KOPT-K1 (cell line): ENCODE measurements around the gene KRT83.
"Not testable (repeated sequence)": the region's sequence is repeated elsewhere in the genome, so short reads cannot be mapped to it uniquely, and the experiment has no call there.

Source experiments
- H3K27ac ChIP-seq: fragments of 200-600 bp; sonication (generic); 2 replicates; pipeline ENCODE4 v1.5.1; 2016; ENCODE audit warnings: antibody characterized with exemption, mild to moderate bottlenecking, low read depth, low read length; ENCODE audit not compliant: poor library complexity, severe bottlenecking
- H3K36me3 ChIP-seq: fragments of 200-600 bp; sonication (generic); 2 replicates; pipeline ENCODE4 v1.5.1; 2017; ENCODE audit warnings: antibody characterized with exemption, mild to moderate bottlenecking, low read length, moderate library complexity; ENCODE audit not compliant: insufficient read depth
- H3K9me3 ChIP-seq: fragments of 200-600 bp; sonication (generic); 2 replicates; pipeline ENCODE4 v1.5.1; 2017; ENCODE audit warnings: antibody characterized with exemption, low read length, mild to moderate bottlenecking; ENCODE audit not compliant: insufficient read depth, poor library complexity, severe bottlenecking

KRT83 gene

DNA sequence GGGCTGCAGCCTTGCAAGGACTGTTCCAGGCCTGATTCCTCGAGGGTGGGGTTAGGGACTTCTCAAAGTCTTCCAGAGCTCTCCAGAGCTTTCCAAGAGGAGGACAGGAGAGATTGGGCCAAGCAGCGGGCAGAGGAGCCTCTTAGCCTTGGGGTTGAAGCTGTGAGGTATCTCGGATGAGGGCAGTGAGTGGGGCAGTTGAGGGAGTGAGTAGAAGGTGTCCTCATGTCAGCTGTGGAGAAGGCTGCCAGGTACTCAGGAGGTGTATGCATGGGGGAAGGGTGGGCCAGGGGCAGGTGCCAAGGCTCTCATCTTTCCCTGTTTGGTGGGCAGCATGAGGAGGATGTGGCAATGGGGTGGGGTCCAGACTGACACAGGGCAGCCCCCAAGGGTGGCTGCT lies 7.7 kb downstream of the KRT83 start:
- H3K27ac ChIP-seq: no peak overlapping the region
- H3K9me3 ChIP-seq: no peaks in the 10 kb centered on the region
- no peaks in the 10 kb centered on the region for H3K36me3 ChIP-seq

DNA sequence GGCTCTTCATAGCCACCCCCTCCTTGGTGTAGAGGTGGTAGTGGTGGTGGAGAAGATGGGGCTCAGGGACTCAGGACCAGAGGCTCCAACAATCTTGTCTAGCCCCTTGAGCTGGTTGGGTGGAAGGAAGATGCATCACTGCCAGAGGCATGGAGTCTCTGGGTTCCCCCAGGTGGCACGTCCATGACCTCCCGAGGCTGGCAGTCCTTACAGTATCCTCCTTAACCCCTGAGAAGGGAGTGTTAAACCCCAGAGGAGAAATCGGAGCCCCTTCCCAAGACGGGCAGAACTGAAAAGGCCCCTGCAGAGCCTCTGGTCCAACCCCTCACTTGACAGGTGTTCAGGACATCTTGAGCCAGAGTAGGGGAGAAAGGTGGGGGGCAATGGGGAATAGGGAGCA lies 9.1 kb downstream of the KRT83 start:
- no peaks in the 10 kb centered on the region for H3K36me3 ChIP-seq
- no peak overlapping the region for H3K27ac ChIP-seq
- H3K9me3 ChIP-seq: no peaks in the 10 kb centered on the region

DNA sequence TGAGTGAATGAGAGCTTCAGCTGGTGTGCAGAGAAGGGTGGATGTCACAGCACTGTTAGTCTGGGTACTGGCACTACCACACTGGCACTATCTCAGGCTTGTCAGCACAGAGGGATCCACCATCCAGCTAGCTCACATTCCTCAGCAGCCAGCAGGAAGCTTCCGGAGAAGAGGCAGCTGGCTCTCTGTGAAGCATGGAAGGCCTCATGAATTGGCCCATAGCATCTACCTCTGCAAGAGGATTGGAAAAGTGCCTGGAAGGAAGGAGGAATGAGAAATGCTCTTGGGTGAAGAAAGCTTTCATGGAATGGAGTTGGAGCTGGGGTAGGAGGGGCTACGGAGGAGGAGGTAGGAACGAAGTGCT lies 9.9 kb downstream of the KRT83 start:
- no peaks in the 10 kb centered on the region for H3K9me3 ChIP-seq
- H3K27ac ChIP-seq: no peak overlapping the region
- no peaks in the 10 kb centered on the region for H3K36me3 ChIP-seq

DNA sequence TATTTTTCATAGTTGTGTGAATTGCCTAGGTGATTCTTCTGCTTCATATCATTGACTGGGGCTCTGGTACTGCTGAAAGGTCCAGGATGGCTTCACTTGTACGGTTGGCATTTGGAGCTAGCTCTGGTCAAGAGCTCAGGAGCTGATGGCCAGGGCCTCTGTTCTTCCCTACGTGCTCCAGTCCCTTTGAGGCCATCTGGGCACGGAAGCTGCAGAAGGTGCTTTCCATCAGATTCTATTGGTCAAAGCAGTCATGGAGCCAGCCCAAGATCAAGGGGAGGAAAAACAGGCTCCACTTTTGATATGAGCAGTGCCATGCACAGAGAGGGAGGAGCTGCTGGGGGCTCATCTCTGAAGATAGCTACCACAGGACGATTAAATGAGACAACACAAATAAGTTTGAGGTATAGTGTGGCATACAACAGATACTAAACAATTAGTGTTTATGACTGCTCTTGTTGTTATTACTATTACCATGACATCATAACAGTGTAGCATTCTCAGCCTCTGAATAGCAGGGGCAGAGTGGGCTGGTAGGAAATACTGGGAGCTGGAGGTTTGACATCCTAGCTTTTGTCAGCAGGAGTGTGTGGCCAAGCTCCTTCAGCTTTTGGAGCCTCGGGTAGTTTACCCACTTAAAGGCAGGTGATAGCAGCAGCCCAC lies 10.4 kb downstream of the KRT83 start:
- no peaks in the 10 kb centered on the region for H3K36me3 ChIP-seq
- no peaks in the 10 kb centered on the region for H3K9me3 ChIP-seq
- H3K27ac ChIP-seq: no peak overlapping the region

DNA sequence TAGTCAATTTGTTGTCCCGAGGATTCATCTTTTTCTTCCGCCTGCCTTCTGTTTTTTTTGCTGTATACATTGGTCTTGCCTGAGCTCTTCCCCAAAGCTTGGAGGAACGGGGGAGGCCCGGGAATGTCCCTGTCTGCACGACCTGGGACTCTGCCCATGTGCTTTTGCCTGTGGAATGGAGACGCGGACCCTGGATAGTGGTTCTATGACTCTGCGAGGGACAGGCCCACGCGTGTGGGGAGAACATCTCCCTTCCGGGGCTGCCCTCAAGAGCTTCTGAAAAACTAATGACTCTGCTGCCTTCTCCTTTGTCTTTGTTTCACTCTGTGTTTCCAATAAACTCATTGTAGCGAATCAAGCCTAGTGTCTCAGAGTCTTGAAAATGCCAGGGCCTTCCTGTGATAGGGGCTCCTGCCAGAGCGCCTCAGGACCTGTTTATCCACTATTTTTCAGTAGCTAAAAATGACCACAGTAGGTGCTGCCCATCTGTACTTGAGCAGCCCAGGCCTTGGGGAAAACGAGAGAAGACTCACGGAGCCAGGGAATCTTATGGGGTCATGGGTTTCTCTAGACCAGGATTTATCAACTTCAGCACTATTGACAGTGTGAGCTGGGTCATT lies 12.3 kb downstream of the KRT83 start:
- no peak overlapping the region for H3K27ac ChIP-seq
- no peaks in the 10 kb centered on the region for H3K36me3 ChIP-seq
- H3K9me3 ChIP-seq: no peaks in the 10 kb centered on the region

DNA sequence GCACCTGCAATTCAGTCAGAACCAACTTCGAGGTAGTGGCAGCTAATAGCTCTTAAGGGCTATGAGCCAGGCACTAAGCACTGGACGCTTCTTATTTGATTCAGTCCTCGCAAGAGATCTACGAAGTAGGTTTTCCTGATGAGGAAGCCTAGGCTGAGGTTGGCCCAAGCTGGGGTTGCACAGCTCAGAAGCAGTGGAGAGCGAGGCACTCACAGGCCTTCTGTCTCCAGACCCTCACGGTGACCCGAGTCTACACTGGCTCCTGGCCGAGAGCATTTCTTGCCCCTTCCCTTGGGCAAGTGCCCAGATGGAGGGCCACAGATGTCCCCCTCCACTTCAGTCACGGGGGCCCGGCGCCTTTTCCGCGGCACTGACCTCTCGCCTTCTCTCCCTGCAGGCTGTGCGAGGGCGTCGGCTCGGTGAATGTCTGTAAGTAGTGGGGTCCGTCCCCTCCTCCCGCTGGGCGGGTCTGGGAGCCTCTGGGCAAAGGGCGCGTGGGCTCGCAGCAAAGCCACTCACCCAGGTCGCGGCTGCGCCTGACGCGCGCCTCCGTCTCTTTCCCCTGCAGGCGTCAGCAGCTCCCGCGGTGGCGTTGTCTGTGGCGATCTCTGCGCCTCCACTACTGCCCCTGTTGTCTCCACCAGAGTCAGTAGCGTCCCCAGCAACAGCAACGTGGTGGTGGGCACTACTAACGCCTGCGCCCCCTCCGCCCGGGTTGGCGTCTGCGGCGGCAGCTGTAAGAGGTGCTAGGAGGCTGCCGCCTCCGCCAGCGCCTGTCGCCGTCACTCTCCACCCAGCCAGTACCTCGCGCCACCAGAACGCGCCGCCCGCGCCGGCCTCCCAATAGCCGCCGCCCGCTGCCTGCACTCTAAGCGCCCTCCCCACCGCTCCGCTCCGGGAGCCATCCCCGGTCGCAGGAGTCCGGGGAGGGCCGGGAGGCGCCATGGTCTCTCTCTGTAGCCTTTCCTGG lies 13.1 kb downstream of the KRT83 start:
- Histone ChIP-seq H3K9me3 (no peaks in the 10 kb centered on the region), H3K36me3 (no peaks in the 10 kb centered on the region), H3K27ac (no peak overlapping the region)

DNA sequence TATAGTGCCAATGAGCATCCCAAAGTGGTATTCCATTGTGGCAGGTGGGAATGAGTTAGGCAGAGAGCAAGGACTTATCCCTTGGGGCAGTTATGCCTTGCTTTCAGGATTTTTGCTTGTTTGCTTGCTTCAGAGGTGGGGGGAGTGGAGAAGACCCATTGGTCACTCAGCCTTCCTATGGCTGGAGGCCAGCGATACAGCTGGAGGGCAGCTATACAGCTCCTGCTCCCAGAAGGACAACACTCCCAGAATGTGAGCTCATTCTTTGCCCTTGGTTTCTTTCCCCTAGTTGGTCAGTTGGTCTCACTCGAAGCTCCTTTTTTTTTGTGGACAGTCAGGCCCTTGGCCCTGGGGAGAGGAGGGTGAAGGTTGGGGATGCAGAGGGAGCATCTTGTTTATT lies 14.5 kb downstream of the KRT83 start:
- Histone ChIP-seq H3K27ac (no peak overlapping the region), H3K9me3 (no peaks in the 10 kb centered on the region), H3K36me3 (no peaks in the 10 kb centered on the region)

DNA sequence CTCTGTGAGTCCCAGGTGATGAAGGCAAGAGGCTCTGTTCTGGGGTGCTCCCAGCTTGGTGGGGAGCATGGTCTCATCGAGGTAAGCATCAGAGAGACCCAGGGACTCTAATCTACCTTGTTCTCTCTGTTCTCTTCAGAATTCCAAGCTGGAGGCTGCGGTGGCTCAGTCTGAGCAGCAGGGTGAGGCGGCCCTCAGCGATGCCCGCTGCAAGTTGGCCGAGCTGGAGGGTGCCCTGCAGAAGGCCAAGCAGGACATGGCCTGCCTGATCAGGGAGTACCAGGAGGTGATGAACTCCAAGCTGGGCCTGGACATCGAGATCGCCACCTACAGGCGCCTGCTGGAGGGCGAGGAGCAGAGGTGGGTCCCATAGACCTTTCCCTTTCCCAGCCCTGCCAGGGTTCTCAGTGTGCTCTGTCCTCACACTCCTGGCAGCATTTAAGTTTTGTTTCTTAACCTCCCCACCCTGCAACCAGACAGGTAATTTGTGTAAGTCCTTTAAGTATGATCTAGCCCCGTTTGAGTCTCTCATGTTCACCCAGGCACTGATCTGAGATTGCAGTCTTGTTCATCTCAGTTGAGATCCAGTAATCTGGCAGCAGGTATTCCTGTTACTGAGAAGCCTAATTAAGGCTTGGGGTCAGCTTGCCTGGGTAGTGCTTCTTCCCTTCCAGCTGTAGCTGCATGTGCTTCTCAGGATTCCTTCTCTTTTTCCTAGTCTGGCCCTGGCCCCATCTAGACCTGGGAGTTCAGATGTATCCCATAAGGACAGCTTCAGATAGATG lies 15.1 kb downstream of the KRT83 start:
- H3K36me3 ChIP-seq: no peaks in the 10 kb centered on the region
- H3K27ac ChIP-seq: no peak overlapping the region

DNA sequence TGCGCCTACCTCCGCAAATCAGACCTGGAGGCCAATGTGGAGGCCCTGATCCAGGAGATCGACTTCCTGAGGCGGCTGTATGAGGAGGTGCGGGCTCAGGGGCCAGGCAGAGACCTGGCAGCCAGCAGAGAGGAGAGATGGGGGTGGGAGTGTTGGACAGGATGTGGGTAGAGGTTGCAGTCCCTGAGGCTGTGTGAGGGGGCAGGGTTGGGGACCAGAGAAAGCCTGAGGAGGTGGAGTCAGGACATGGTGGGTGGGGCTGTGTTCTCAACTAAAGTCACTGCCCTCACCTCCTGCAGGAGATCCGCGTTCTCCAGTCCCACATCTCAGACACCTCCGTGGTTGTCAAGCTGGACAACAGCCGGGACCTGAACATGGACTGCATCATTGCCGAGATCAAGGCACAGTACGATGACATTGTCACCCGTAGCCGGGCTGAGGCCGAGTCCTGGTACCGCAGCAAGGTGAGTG lies 16.2 kb downstream of the KRT83 start:
- not testable (repeated sequence) for H3K9me3 ChIP-seq, H3K36me3 ChIP-seq, H3K27ac ChIP-seq

More for the DNA sequence above, 15.1 kb downstream of the KRT83 start:
- H3K9me3 ChIP-seq: no peaks in the 10 kb centered on the region

DNA sequence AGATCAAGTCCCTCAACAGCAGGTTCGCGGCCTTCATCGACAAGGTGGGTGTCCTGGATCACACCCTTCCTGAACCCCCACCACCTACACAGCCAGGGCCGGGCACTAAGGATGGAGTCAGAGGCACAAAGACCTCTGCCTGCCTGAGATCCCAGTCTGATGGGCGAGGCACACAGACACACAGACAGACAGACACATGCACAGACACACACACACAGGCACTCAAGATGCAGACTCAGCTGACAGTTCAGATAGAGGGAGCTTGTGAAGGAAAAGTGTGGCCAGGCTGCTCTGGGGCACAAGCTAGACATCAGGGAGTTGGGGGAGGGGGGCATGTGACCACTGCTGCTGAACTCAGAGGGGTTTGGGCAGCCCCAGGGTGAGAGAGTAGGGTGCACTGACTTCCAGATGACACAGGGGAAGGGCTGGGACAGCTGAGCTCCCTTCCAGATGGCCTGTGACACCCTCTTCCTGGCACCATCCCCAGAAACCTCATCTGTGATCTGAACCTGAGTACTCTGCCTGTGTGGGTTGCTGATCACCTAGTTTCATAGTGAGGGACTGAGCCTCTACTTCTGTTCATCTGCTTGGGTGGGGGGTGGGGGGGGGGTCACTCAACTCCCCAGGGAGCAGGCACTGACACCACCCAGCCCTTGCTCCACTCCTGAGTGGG lies 18.8 kb downstream of the KRT83 start:
- H3K9me3 ChIP-seq, H3K27ac ChIP-seq, H3K36me3 ChIP-seq: not testable (repeated sequence)

DNA sequence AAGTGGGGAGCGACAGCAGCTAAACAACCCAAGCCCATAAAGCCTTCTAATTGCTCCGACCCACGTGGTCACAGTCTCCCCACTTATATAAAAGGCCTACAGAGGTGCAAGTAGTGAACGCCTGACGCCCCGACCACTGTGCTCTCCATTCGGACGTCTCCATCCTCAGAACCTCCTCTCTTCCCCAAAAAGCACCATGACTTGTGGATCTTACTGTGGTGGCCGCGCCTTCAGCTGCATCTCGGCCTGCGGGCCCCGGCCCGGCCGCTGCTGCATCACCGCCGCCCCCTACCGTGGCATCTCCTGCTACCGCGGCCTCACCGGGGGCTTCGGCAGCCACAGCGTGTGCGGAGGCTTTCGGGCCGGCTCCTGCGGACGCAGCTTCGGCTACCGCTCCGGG lies 19.5 kb downstream of the KRT83 start:
- not testable (repeated sequence) for H3K27ac ChIP-seq, H3K36me3 ChIP-seq, H3K9me3 ChIP-seq

DNA sequence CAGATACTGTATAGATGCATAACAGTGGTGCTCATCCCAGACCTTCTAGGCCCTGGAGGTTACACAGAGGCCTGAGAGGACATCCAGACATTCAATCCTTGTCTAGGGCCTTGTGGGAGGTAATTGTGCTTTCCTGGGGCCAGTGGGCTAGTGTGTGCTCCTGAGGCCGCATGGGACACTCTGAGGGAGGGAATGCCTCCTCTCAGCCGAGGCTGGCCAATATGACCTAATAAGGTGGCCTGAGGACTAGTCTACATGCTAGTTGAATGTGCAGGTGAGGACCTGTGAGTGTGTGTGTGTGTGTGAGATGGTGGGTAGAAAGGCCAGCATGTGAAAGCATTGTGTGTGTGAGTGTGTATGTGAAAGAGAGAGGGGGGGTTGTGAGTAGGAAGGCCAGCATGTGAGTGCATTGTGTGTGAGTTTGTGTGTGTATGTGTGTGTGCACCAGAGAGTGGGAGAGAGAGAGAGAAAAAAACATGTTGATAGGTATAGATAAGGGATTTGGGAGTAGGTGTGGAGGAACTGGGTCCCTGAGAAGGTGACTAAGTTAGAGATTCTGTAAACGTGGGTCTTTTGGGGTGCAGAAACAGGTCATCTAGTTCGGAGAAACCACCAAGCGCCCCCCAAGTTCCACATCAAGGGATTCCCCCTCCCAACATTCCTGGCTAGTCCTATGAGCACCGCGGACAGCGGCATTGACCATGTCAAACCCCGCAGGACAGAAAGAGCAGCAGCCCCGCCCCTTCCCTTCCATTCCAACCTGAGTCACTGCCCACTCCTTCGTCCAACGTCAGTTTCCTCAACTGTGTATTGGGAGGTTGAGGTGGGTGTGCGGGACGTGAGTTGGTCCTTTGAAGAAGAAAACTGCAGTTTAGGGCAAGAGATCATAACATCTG lies 20.2 kb downstream of the KRT83 start:
- Histone ChIP-seq H3K9me3 (no peaks in the 10 kb centered on the region), H3K27ac (no peak overlapping the region)

DNA sequence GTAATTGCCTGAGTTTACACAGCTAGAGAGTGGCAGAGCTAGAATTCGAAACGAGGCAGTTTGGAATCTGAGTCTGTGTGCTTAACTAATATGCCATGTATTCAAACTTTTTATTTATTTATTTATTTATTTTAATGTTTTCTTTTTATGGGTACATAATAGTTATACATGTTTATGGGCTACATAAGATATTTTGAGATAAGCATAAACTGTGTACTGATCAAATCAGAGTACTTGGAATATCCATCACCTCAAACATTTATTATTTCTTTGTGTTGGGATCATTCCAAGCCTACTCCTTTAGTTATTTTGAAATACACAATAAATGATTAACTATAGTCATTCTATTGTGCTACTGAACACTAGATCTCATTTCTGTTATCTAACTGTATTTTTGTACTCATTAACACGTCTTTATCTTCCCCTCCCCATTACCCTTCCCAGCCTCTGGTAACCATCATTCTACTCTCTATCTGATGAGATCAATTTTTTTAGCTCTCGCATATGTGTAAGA lies 22.5 kb downstream of the KRT83 start:
- Histone ChIP-seq H3K36me3 (no peaks in the 10 kb centered on the region), H3K27ac (no peak overlapping the region), H3K9me3 (no peaks in the 10 kb centered on the region)

More for the DNA sequence above, 20.2 kb downstream of the KRT83 start:
- no peaks in the 10 kb centered on the region for H3K36me3 ChIP-seq
